ENCODE measurements around the gene MYL2.

MYL2 gene

GRCh38 chr12:110896559-110896958 is 23.8 kb downstream of the MYL2 start:
- DNase-seq (ENCODE audit: low read depth, low spot score), result no peak

- no peak for DNase-seq (ENCODE audit: low read depth, low spot score)
Observed at GRCh38 chr12:110893956-110894355, 26.4 kb downstream of the MYL2 start.

- DNase-seq (ENCODE audit: low read depth, low spot score), result no peak
Observed at GRCh38 chr12:110889361-110889760, 31.0 kb downstream of the MYL2 start.

GRCh38 chr12:110888256-110888991 is 32.0 kb downstream of the MYL2 start:
- DNase-seq (ENCODE audit: low read depth, low spot score), result no peak

- DNase-seq (ENCODE audit: low read depth, low spot score), result no peak
Observed at GRCh38 chr12:110885152-110885840, 35.1 kb downstream of the MYL2 start.

- no peak for DNase-seq (ENCODE audit: low read depth, low spot score)
Observed at GRCh38 chr12:110883251-110883650, 37.1 kb downstream of the MYL2 start.

GRCh38 chr12:110880651-110881050 is 39.7 kb downstream of the MYL2 start:
- no peak for DNase-seq (ENCODE audit: low read depth, low spot score)

GRCh38 chr12:110874781-110875180 is 45.6 kb downstream of the MYL2 start:
- DNase-seq (ENCODE audit: low read depth, low spot score), result no peak

GRCh38 chr12:110874351-110874750 is 46.0 kb downstream of the MYL2 start:
- no peak for DNase-seq (ENCODE audit: low read depth, low spot score)

GRCh38 chr12:110872100-110872499 is 48.3 kb downstream of the MYL2 start:
- no peak for DNase-seq (ENCODE audit: low read depth, low spot score)

GRCh38 chr12:110869803-110870202 is 50.6 kb downstream of the MYL2 start:
- DNase-seq (ENCODE audit: low read depth, low spot score), result no peak

- no peak for DNase-seq (ENCODE audit: low read depth, low spot score)
Observed at GRCh38 chr12:110869026-110869425, 51.4 kb downstream of the MYL2 start.

- DNase-seq (ENCODE audit: low read depth, low spot score), result no peak
Observed at GRCh38 chr12:110865521-110865920, 54.9 kb downstream of the MYL2 start.

GRCh38 chr12:110863161-110863560 is 57.2 kb downstream of the MYL2 start:
- DNase-seq (ENCODE audit: low read depth, low spot score), result no peak

- DNase-seq (ENCODE audit: low read depth, low spot score), result no peak
Observed at GRCh38 chr12:110862329-110862728, 58.0 kb downstream of the MYL2 start.

GRCh38 chr12:110861729-110862128 is 58.6 kb downstream of the MYL2 start:
- no peak for DNase-seq (ENCODE audit: low read depth, low spot score)
